ENCODE measurements around the gene STARD9.
A peak's percentile ranks its signal among the peaks of the same experiment; 100 is the strongest.
"Not testable (repeated sequence)": the region's sequence is repeated elsewhere in the genome, so short reads cannot be mapped to it uniquely, and the experiment has no call there.

Gene STARD9

GRCh38 chr15:42623951-42624350 is 48.5 kb downstream of the STARD9 start:
- DNase-seq (ENCODE audit: low spot score) (no peak), FAIRE-seq (no peak)

GRCh38 chr15:42627485-42627884 is 52.1 kb downstream of the STARD9 start:
- FAIRE-seq: no peak
- no peak for DNase-seq (ENCODE audit: low spot score)

- no peak for FAIRE-seq
- no peak for DNase-seq (ENCODE audit: low spot score)
Measured at GRCh38 chr15:42628761-42629160, 53.4 kb downstream of the STARD9 start.

GRCh38 chr15:42632105-42632675 is 56.8 kb downstream of the STARD9 start:
- no peak for DNase-seq (ENCODE audit: low spot score)

GRCh38 chr15:42640109-42640508 is 64.7 kb downstream of the STARD9 start:
- no peak for FAIRE-seq
- DNase-seq (ENCODE audit: low spot score): no peak

More at GRCh38 chr15:42632105-42632675, 56.8 kb downstream of the STARD9 start:
- no peak for FAIRE-seq

- FAIRE-seq (no peak), DNase-seq (ENCODE audit: low spot score) (peak; percentile 52)
Measured at GRCh38 chr15:42650208-42651066, 75.0 kb downstream of the STARD9 start.

- DNase-seq (ENCODE audit: low spot score) (no peak), FAIRE-seq (no peak)
Measured at GRCh38 chr15:42665827-42666226, 90.4 kb downstream of the STARD9 start.

- DNase-seq (ENCODE audit: low spot score) (no peak), FAIRE-seq (no peak)
Measured at GRCh38 chr15:42667855-42668254, 92.4 kb downstream of the STARD9 start.

- FAIRE-seq: no peak
Measured at GRCh38 chr15:42670451-42670850, 95.0 kb downstream of the STARD9 start.

GRCh38 chr15:42672444-42672843 is 97.0 kb downstream of the STARD9 start:
- DNase-seq (ENCODE audit: low spot score): no peak
- no peak for FAIRE-seq

More at GRCh38 chr15:42670451-42670850, 95.0 kb downstream of the STARD9 start:
- no peak for DNase-seq (ENCODE audit: low spot score)

- DNase-seq (ENCODE audit: low spot score) (no peak), FAIRE-seq (no peak)
Measured at GRCh38 chr15:42674472-42674871, 99.1 kb downstream of the STARD9 start.

GRCh38 chr15:42675021-42675420 is 99.6 kb downstream of the STARD9 start:
- DNase-seq (ENCODE audit: low spot score) (no peak), FAIRE-seq (no peak)

GRCh38 chr15:42679285-42680141 is 104.1 kb downstream of the STARD9 start:
- DNase-seq (ENCODE audit: low spot score) (no peak), FAIRE-seq (no peak)

GRCh38 chr15:42680142-42680482 is 104.7 kb downstream of the STARD9 start:
- peak; percentile 37 for DNase-seq (ENCODE audit: low spot score)
- not testable (repeated sequence) for FAIRE-seq

- no peak for DNase-seq (ENCODE audit: low spot score)
- no peak for FAIRE-seq
Measured at GRCh38 chr15:42681119-42681518, 105.7 kb downstream of the STARD9 start.

- no peak for FAIRE-seq
- DNase-seq (ENCODE audit: low spot score): no peak
Measured at GRCh38 chr15:42686281-42686680, 110.9 kb downstream of the STARD9 start.

- DNase-seq (ENCODE audit: low spot score) (no peak), FAIRE-seq (no peak)
Measured at GRCh38 chr15:42687740-42688139, 112.3 kb downstream of the STARD9 start.

- FAIRE-seq (no peak), DNase-seq (ENCODE audit: low spot score) (no peak)
Measured at GRCh38 chr15:42688301-42688700, 112.9 kb downstream of the STARD9 start.

GRCh38 chr15:42691308-42691707 is 115.9 kb downstream of the STARD9 start:
- no peak for FAIRE-seq
- DNase-seq (ENCODE audit: low spot score): no peak

- FAIRE-seq: no peak
Measured at GRCh38 chr15:42691770-42692169, 116.4 kb downstream of the STARD9 start.

GRCh38 chr15:42692536-42692935 is 117.1 kb downstream of the STARD9 start:
- no peak for DNase-seq (ENCODE audit: low spot score)
- FAIRE-seq: no peak

More at GRCh38 chr15:42691770-42692169, 116.4 kb downstream of the STARD9 start:
- no peak for DNase-seq (ENCODE audit: low spot score)

- DNase-seq (ENCODE audit: low spot score): no peak
- FAIRE-seq: no peak
Measured at GRCh38 chr15:42692997-42693396, 117.6 kb downstream of the STARD9 start.
